Psoas muscle (tissue), 8 donors: ENCODE results near the gene CARMIL3. TPM values are rescaled to one million over a fixed set of nuclear protein-coding genes. Genes with fewer than 3 reads are reported as not detected.
A peak's percentile ranks its signal among the peaks of the same experiment; 100 is the strongest.

ENCODE experiments used
- ATAC-seq, 4 donors: fragments of 200-7000 bp; cut with Tn5 transposase; one replicate each; pipeline ENCODE4 v1.9.1; 2020; ENCODE audit warnings: moderate library complexity in 3 of 4, mild to moderate bottlenecking in 2 of 4
- DNase-seq, 2 donors: peaks; one replicate each; pipeline ENCODE4 v3.0.0-alpha.2; 2020
- H3K27ac ChIP-seq: fragments of 200-600 bp; one replicate; pipeline ENCODE4 v1.8.0; 2022
- H3K27me3 ChIP-seq, 3 donors: fragments of 200-600 bp in 1 of 3; one replicate each; pipeline versions ENCODE4 v1.6.1 to v1.8.0; 2013 to 2022; ENCODE audit warnings: low read length in 2 of 3, mild to moderate bottlenecking in 2 of 3, moderate library complexity in 1 of 3; ENCODE audit not compliant: insufficient read depth in 3 of 3
- H3K36me3 ChIP-seq, 2 donors: fragments of 200-600 bp in 1 of 2; one replicate each; pipeline versions ENCODE4 v1.6.1 to v1.8.0; 2013 to 2022; ENCODE audit warnings: low read depth in 1 of 2, mild to moderate bottlenecking in 1 of 2, moderate library complexity in 1 of 2; ENCODE audit not compliant: insufficient read depth in 1 of 2
- H3K4me1 ChIP-seq: fragments of 200-600 bp; one replicate; pipeline ENCODE4 v1.8.0; 2022
- H3K4me3 ChIP-seq: fragments of 200-600 bp; one replicate; pipeline ENCODE4 v1.8.0; 2022; ENCODE audit warnings: mild to moderate bottlenecking
- H3K9me3 ChIP-seq: fragments of 200-600 bp; one replicate; pipeline ENCODE4 v1.8.0; 2022
- CTCF ChIP-seq: fragments of 200-600 bp; IDR thresholded peaks from one replicate; pipeline ENCODE4 v1.8.0; 2022; ENCODE audit warnings: antibody characterized with exemption
- WGBS, 3 donors: extraction: QIAGEN DNeasy Blood & Tissue Kit; methylation state at CpG; one replicate each; pipeline versions ENCODE4 v1.1.6 to v1.1.7; 2013; 5-methylcytosine and 5-hydroxymethylcytosine counted together
- intact Hi-C, 2 donors: fragments of 100-400 bp; cut with DNase I; formaldehyde crosslinking; loops; one replicate each; pipeline versions ENCODE4 v1.11.0 to v1.14.2; 2022
- polyA plus RNA-seq, 3 donors: library from polyadenylated mRNA; stranded (reverse); fragments of 200-250 nt; gene quantifications; one replicate each; pipeline ENCODE4 v1.2.3, GENCODE V29; 2013
- total RNA-seq, 4 donors: library from RNA; stranded (reverse); fragmentation: NEBNext Ultra II Directional in 2 of 4; extraction: Animal tissue kit (Norgen Biotek cat#: 25700) in 2 of 4; gene quantifications; one replicate each; pipeline versions ENCODE4 v1.2.1 to v1.2.4, GENCODE V29; 2021 to 2023
- donor health status: healthy with polysubstance abuse.
- donor health status: DM: no; HTN: no; CAD: no; lungs with moderate emphysema.
- donor health status: Bipolar disorder and iron deficiency.
- donor health status: healthy.
- donor health status: DM: yes; HTN: yes; CAD: no.
- donor health status: DM: no; HTN: no; CAD: no.
- donor health status: DM: no; HTN: no; CAD: no.
- donor health status: DM: yes; HTN: yes; CAD: no.

Gene CARMIL3
- total and polyA plus RNA-seq, 7 donors = 0.04 to 0.19 (median 0.08) TPM; not detected in 2

DNA sequence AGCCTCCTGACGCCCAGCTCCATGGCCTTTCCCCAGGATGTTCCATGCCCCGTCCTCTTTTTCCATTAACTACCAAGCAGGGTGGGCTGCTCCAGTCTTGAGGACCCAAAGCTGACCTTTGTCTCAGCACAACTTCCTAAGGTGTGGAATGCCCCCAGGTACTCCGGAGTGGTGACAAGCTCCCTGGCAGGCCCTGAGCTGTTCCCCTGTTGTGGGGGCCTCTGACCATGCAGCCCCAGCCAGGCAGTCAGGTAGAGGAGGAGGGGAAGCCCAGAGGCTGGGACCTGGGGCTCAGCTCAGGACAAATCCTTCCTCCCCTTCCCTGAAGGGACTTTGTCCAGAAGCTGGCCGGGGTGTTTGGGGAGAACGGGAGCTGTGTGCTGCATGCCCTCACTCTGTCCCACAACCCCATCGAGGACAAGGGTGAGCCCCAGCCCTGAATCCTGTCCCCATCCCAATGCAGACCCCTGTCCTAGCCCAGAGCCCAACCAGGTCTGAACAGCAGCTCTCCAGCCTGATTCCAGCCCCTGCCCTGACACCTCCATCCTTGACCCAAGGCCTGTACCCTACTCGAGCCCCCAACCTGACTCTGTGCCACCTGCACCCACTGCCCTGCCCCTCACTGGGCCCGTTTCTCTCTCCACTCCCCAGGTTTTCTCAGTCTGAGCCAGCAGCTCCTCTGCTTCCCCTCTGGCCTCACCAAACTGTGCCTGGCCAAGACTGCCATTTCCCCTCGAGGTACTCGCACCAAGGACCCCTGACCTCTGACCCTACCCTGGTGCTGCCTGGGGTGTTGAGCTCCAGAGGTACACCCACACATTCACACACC lies 4.4 kb downstream of the CARMIL3 start:
- Histone ChIP-seq H3K27ac (no peak overlapping the region), H3K36me3 (no peaks in the 10 kb centered on the region), H3K9me3 (no peaks in the 10 kb centered on the region), H3K4me1 (peaks cover 10% of the 10 kb centered on the region), H3K27me3 (peaks cover 0 to 41% (median 0%) of the 10 kb centered on the region in 3 donors), H3K4me3 (no peak overlapping the region)
- ATAC-seq = no peak
- TF ChIP-seq CTCF = no peak
- intact Hi-C loops = loop anchor here in 1 of 2 donors (5.0 kb wide), 1 partner anchor 251 kb away; the partner anchor contains the start of gene CIDEB
- DNase-seq = no peak
- 66 to 78% (median 77%) methylated on average over 8 to 10 of the region's 10 CpGs for WGBS, 3 donors

DNA sequence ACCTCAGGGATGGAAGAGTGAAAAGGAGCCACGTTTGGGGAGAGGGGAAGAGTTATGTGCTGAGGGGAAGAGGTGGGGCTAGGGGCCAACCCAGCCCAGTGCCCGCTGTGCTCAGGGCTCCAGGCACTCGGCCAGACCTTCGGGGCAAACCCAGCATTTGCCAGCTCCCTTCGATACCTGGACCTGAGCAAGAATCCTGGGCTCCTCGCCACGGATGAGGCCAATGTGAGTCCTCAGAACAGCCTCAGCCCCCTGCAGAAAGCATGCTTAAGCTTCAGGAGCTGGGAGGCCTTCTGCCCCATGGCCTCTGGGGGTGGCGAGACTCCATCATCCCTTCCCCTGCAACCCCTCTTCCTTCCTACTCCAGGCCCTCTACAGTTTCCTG lies 5.0 kb downstream of the CARMIL3 start:
- H3K27ac ChIP-seq = no peak overlapping the region
- no peak for ATAC-seq
- no peak for TF ChIP-seq CTCF
- H3K9me3 ChIP-seq = no peaks in the 10 kb centered on the region
- intact Hi-C loops = loop anchor here in 1 of 2 donors (5.0 kb wide), 1 partner anchor 251 kb away; the partner anchor contains the start of gene CIDEB
- no peak overlapping the region for H3K4me3 ChIP-seq
- H3K27me3 ChIP-seq = peaks cover 0 to 41% (median 0%) of the 10 kb centered on the region in 3 donors
- 62 to 83% (median 71%) methylated on average over 8 of the region's 8 CpGs for WGBS, 3 donors
- H3K36me3 ChIP-seq = no peaks in the 10 kb centered on the region
- no peak for DNase-seq
- peaks cover 10% of the 10 kb centered on the region for H3K4me1 ChIP-seq

DNA sequence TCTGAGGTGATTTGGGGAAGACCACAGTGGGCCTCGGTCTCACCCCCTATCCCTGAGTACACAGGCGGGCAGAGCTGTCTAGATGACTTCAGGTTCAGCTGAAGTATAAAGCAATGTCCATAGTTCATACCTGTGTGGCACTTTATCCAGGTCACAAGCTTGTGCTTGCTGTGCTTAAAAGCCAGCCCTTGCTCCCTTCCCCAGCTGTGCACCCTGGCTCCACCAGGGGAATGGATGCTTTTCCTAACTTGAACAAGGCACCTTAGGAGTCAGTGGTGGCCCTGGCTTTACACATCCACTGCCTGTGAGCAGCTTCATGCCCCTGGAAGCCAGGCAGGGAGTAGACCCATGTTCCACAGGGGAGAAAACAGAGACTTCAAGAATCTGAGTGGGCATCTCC lies 5.5 kb downstream of the CARMIL3 start:
- intact Hi-C loops = loop anchor here in 1 of 2 donors (5.0 kb wide), 1 partner anchor 250 kb away; the partner anchor contains the start of gene CIDEB
- Histone ChIP-seq H3K4me3 (no peak overlapping the region), H3K36me3 (no peaks in the 10 kb centered on the region), H3K4me1 (peaks cover 5% of the 10 kb centered on the region), H3K27me3 (peaks cover 0 to 36% (median 0%) of the 10 kb centered on the region in 3 donors), H3K27ac (no peak overlapping the region), H3K9me3 (no peaks in the 10 kb centered on the region)
- WGBS, 3 donors = 82 to 93% (median 84%) methylated on average over 2 of the region's 2 CpGs
- no peak for TF ChIP-seq CTCF
- ATAC-seq (no peak), DNase-seq (no peak)

GRCh38 chr14:24057867-24058259 lies 6.1 kb downstream of the CARMIL3 start:
- H3K9me3 ChIP-seq = no peaks in the 10 kb centered on the region
- TF ChIP-seq CTCF = no peak
- peaks cover 0 to 31% (median 0%) of the 10 kb centered on the region in 3 donors for H3K27me3 ChIP-seq
- peaks cover under 1% of the 10 kb centered on the region for H3K4me1 ChIP-seq
- ATAC-seq (peak in 2 of 4 donors; percentile 8 to 13), DNase-seq (no peak)
- WGBS, 3 donors = 45 to 62% (median 57%) methylated on average over 14 of the region's 14 CpGs
- intact Hi-C loops = loop anchor here (1.0 to 5.0 kb wide), 5 partner anchors 32 to 249 kb away; partner anchors contain the start of genes CIDEB (in 1 of the 2) and IRF9 (in 1 of the 2)
- H3K27ac ChIP-seq = no peak overlapping the region
- no peaks in the 10 kb centered on the region for H3K36me3 ChIP-seq
- H3K4me3 ChIP-seq = no peak overlapping the region
